Heart left ventricle (tissue), 16 donors: Measurements from ENCODE around the gene FTO. TPM values are rescaled to one million over a fixed set of nuclear protein-coding genes. Genes with fewer than 3 reads are reported as not detected.

ENCODE experiments used
- ATAC-seq, 4 donors: fragments of 200-7000 bp; cut with Tn5 transposase; one replicate each; pipeline ENCODE4 v1.9.1; 2020 to 2022; ENCODE audit warnings: moderate library complexity in 4 of 4, mild to moderate bottlenecking in 3 of 4, moderate number of reproducible peaks in 1 of 4
- DNase-seq, 5 donors: peaks; one replicate each; pipeline ENCODE4 v3.0.0-alpha.2; 2020
- H3K27ac ChIP-seq, 12 donors: fragments of 200-600 bp; sonication (generic) in 4 of 12; one replicate each; pipeline versions ENCODE4 v1.5.0 to v1.8.0; 2016 to 2022; ENCODE audit warnings: mild to moderate bottlenecking in 2 of 12
- H3K27me3 ChIP-seq, 9 donors: fragments of 200-600 bp; sonication (generic) in 2 of 9; one replicate each; pipeline versions ENCODE4 v1.5.1 to v1.8.0; 2016 to 2022; ENCODE audit warnings: mild to moderate bottlenecking in 3 of 9
- H3K36me3 ChIP-seq, 9 donors: fragments of 200-600 bp; sonication (generic) in 2 of 9; one replicate each; pipeline versions ENCODE4 v1.5.0 to v1.8.0; 2018 to 2022; ENCODE audit warnings: mild to moderate bottlenecking in 2 of 9
- H3K4me1 ChIP-seq, 12 donors: fragments of 200-600 bp; sonication (generic) in 4 of 12; one replicate each; pipeline versions ENCODE4 v1.5.0 to v1.8.0; 2016 to 2022; ENCODE audit warnings: mild to moderate bottlenecking in 3 of 12
- H3K4me3 ChIP-seq, 12 donors: fragments of 200-600 bp; sonication (generic) in 4 of 12; one replicate each; pipeline versions ENCODE4 v1.5.0 to v1.8.0; 2017 to 2022; ENCODE audit warnings: mild to moderate bottlenecking in 9 of 12, moderate library complexity in 4 of 12
- H3K9me3 ChIP-seq, 12 donors: fragments of 200-600 bp; sonication (generic) in 4 of 12; one replicate each; pipeline versions ENCODE4 v1.5.0 to v1.8.0; 2016 to 2022; ENCODE audit warnings: mild to moderate bottlenecking in 1 of 12
- POLR2A ChIP-seq, 2 donors: fragments of 450-650 bp; IDR thresholded peaks; one replicate each; pipeline ENCODE4 v1.6.1; 2017; ENCODE audit warnings: antibody characterized with exemption in 2 of 2, mild to moderate bottlenecking in 2 of 2, moderate library complexity in 2 of 2
- WGBS, 4 donors: extraction: QIAGEN DNeasy Blood & Tissue Kit in 2 of 4; methylation state at CpG; one replicate each; pipeline versions ENCODE4 v1.1.5 to v1.1.7; 2013 to 2018; 5-methylcytosine and 5-hydroxymethylcytosine counted together
- intact Hi-C, 10 donors: fragments of 100-400 bp; cut with DNase I; formaldehyde crosslinking; loops; one replicate each; pipeline versions ENCODE4 v1.11.1 to v1.14.2; 2022
- polyA plus RNA-seq, 2 donors: library from polyadenylated mRNA; stranded (reverse); fragments of 200-250 nt; gene quantifications; one replicate each; pipeline ENCODE4 v1.2.3, GENCODE V29; 2013
- total RNA-seq, 9 donors: library from RNA; depleted of rRNA in 2 of 9; stranded (reverse); fragments of >200 nt in 2 of 9; fragmentation: NEBNext Ultra II Directional in 3 of 9; extraction: Animal tissue kit (Norgen Biotek cat#: 25700) in 3 of 9; gene quantifications; one replicate each; pipeline versions ENCODE4 v1.1.0 to v1.2.4, GENCODE V29; 2016 to 2023
- TF ChIP-seq, protein P1 (sequence below), 12 donors: fragments of 200-600 bp; sonication (generic) in 4 of 12; IDR thresholded peaks; one replicate each; pipeline versions ENCODE4 v1.5.0 to v1.8.0; 2018 to 2022; ENCODE audit warnings: antibody characterized with exemption in 12 of 12, mild to moderate bottlenecking in 5 of 12
- donor health status: ischemic (EF 13 %, LVEDD 7.1; RV severe dilation, severe dysfunction).
- donor health status: healthy with polysubstance abuse.
- donor health status: DM: no; HTN: yes; CAD: no.
- donor health status: DM: no; HTN: no; CAD: no.
- donor health status: ischemic (EF 25% LVEDD 6.9; RV normal size, moderate dysfunction).
- donor health status: ischemic (EF 25% LVEDD 5.7; RV mildly dilated, moderate dysfunction).
- donor health status: healthy.
- donor health status: DM: yes; HTN: yes; CAD: no.
- donor health status: ischemic (EF 35%, LVEDD 5.7; RV mildly dilated, moderate dysfunction).
- donor health status: nonischemic (EF 11% LVEDD 7.7; RV severe dilation, severe dysfunction).
- donor health status: DM: yes; HTN: yes; CAD: no.
- donor health status: PGD.
- donor health status: ischemic (EF 29% LVEDD 5.4; RV normal size, mild dysfunction).
- donor health status: nonischemic (EF 23%, LVEDD 6.1; RV moderate dilation, normal function).

Gene FTO
- total and polyA plus RNA-seq, 11 donors = 11.8 to 105 (median 86.8) TPM

DNA sequence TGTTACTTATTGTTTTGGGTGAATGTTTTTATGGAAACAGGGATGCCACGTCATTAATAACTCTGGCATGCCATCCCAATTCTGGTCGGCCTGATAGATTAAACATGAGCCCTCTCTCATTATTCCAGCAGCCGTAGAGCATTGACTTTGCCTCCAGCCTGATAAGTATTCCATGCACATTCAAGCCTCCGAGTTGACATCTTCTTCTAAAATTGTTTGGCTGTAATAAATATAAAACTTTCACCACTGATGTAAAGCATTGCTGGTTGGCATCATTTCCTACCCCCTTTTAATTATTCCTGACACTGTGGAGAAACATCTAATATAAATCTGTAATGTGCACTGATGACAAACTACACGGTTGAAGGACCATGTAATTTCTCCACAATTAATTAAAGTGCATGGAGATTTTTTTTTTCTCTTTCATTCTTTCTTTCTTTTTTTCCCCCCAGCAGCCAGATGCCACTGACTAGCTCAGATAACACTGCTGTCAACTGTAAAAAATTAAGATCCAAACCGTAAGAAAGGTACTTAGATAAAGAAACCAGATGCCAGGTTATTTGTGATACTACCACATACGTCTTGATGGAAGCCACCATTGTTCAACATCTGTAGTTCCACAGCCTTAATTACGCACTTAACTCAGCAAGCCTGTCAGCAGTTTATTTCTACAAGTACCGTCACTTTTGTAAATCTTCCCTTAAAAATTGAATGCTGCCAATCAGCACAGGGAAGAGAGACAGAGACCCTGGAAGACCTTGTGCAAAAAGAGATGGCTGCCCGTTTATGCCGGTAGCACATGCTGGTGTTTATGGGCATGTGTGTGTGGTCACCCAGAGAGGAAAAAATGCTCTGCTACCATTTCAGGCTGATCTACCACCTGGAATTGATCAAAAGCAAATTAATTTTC, 344.9 kb downstream of the FTO start:
- H3K27me3 ChIP-seq = no peaks in the 10 kb centered on the region
- no peak overlapping the region for H3K27ac ChIP-seq
- H3K9me3 ChIP-seq = no peaks in the 10 kb centered on the region
- no peak for ATAC-seq
- H3K4me3 ChIP-seq = no peak overlapping the region
- H3K36me3 ChIP-seq = peaks cover 0 to 5% (median 0%) of the 10 kb centered on the region in 9 donors
- 69 to 74% (median 72%) methylated on average over 11 of the region's 11 CpGs for WGBS, 4 donors
- intact Hi-C loops = no loop called here
- DNase-seq = no peak
- TF ChIP-seq POLR2A (IDR thresholded peaks at IDR 0.05) = no peak
- H3K4me1 ChIP-seq = no peaks in the 10 kb centered on the region

DNA sequence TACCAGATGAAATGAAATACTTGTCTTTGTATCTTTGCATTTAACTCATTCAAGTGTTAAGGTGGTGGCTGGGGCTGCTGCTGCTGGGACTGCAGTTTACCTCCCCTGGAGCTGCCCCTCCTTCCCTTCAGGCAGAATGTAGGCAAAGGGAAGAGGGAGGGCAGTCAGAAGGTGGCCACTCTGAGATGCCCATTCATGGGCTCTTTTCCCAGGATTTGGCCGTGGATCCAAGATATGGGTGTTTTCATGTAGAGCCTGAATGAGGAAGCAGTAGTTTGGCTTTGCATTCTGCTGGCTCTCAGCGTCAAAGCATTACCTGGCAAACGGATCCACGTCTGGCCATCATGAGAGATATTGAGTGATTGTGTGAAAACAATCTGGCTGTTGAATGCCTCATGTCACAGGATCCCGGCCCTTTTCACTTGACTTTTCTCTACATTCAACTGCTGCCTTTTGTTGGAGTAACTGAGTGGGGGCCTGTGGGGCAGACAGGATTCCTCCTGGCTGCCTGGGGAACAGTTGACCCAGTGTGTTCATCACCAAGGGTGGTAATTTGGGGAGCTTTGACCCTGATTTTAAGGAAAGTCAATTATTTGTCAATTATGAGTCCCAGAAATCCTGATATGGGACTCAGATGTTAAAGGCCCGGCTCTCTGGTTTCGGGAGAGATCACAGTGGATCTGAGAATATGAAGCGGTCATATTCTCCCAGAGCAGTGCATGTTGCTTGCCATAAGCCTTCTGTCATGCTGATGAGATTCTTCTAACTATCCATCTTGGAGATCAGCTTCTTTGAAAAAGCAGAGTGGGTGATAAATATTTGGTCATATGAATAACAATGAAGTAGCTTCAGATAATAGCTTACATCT, 345.9 kb downstream of the FTO start:
- intact Hi-C loops = no loop called here
- Histone ChIP-seq H3K4me3 (no peak overlapping the region), H3K9me3 (no peaks in the 10 kb centered on the region), H3K36me3 (peaks cover 0 to 5% (median 0%) of the 10 kb centered on the region in 9 donors), H3K4me1 (no peaks in the 10 kb centered on the region), H3K27ac (no peak overlapping the region), H3K27me3 (no peaks in the 10 kb centered on the region)
- no peak for TF ChIP-seq POLR2A (IDR thresholded peaks at IDR 0.05)
- TF ChIP-seq, protein P1, sequence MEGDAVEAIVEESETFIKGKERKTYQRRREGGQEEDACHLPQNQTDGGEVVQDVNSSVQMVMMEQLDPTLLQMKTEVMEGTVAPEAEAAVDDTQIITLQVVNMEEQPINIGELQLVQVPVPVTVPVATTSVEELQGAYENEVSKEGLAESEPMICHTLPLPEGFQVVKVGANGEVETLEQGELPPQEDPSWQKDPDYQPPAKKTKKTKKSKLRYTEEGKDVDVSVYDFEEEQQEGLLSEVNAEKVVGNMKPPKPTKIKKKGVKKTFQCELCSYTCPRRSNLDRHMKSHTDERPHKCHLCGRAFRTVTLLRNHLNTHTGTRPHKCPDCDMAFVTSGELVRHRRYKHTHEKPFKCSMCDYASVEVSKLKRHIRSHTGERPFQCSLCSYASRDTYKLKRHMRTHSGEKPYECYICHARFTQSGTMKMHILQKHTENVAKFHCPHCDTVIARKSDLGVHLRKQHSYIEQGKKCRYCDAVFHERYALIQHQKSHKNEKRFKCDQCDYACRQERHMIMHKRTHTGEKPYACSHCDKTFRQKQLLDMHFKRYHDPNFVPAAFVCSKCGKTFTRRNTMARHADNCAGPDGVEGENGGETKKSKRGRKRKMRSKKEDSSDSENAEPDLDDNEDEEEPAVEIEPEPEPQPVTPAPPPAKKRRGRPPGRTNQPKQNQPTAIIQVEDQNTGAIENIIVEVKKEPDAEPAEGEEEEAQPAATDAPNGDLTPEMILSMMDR (IDR thresholded peaks at IDR 0.05) = no peak
- ATAC-seq (no peak), DNase-seq (no peak)
- 82 to 89% (median 83%) methylated on average over 8 of the region's 8 CpGs for WGBS, 4 donors

DNA sequence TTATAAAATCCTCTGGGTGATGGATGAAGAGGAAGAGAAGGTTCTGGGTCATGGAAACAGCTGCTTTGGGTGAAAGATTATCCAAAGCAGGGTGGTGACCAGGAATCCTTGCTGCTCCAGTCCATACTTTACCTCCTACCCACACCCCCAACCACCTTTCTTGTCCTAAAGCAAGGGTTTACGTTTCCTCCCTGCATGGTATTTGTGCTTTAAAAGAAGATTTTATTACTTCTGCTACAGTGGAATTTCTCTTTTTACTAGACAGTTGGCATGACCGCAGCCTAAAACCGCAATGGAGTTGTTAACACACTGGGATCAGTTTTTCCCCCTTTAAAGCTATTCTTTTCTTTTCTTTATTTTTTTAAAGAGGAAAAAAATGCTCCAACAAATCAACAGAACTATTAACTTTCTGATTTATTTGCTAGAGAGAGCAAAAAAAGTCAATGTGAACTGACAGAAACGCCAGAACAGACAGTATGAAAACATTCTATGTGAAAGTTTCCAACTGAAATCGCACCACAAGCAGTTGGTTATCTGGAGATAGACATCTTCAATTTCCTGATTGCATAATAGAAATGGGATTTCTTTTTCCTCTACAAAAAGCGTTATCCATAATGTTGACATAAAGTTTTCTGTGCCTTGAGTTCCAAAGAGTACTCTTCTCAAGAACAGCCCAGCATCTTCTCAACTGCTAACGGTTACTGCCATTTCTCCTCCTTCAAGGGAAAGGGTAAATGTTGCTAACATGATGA, 346.7 kb downstream of the FTO start:
- H3K4me3 ChIP-seq = no peak overlapping the region
- H3K27ac ChIP-seq = no peak overlapping the region
- ATAC-seq (no peak), DNase-seq (no peak)
- intact Hi-C loops = no loop called here
- H3K27me3 ChIP-seq = no peaks in the 10 kb centered on the region
- WGBS, 4 donors = 81 to 85% (median 83%) methylated on average over 7 of the region's 7 CpGs
- TF ChIP-seq, protein P1 (IDR thresholded peaks at IDR 0.05) = no peak
- TF ChIP-seq POLR2A (IDR thresholded peaks at IDR 0.05) = no peak
- H3K9me3 ChIP-seq = no peaks in the 10 kb centered on the region
- H3K4me1 ChIP-seq = peaks cover 0 to 7% (median 0%) of the 10 kb centered on the region in 12 donors
- H3K36me3 ChIP-seq = peaks cover 0 to 5% (median 0%) of the 10 kb centered on the region in 9 donors

DNA sequence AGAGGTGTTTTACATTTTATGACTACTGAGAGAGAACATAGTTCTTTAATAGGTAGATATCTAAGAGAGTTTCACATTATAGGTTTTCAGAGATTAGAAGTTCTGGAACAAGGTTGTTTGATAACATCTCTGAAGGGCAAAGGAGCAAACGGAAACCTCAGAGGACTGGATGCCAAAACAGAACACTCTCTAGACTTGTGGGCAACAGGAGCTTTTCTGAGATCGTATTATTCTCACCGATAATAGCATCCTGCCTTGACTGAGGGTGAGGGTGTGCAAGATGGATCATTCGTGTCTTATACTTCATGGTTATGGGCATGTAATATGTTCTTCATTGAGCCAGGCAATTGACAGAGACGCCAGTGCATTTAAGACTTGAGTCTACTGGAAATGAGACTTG, 347.9 kb downstream of the FTO start:
- peaks cover 0 to 5% (median 0%) of the 10 kb centered on the region in 9 donors for H3K36me3 ChIP-seq
- ATAC-seq (no peak), DNase-seq (no peak)
- TF ChIP-seq, protein P1 (IDR thresholded peaks at IDR 0.05) = no peak
- TF ChIP-seq POLR2A (IDR thresholded peaks at IDR 0.05) = no peak
- WGBS, 4 donors = 77 to 84% (median 80%) methylated on average over 5 of the region's 5 CpGs
- H3K27ac ChIP-seq = no peak overlapping the region
- H3K4me1 ChIP-seq = peaks cover 0 to 15% (median 0%) of the 10 kb centered on the region in 12 donors
- H3K9me3 ChIP-seq = peaks cover 0 to 5% (median 0%) of the 10 kb centered on the region in 12 donors
- intact Hi-C loops = no loop called here
- H3K4me3 ChIP-seq = no peak overlapping the region
- H3K27me3 ChIP-seq = no peaks in the 10 kb centered on the region
